ENCODE measurements around the gene SORCS2.

Gene SORCS2

DNA sequence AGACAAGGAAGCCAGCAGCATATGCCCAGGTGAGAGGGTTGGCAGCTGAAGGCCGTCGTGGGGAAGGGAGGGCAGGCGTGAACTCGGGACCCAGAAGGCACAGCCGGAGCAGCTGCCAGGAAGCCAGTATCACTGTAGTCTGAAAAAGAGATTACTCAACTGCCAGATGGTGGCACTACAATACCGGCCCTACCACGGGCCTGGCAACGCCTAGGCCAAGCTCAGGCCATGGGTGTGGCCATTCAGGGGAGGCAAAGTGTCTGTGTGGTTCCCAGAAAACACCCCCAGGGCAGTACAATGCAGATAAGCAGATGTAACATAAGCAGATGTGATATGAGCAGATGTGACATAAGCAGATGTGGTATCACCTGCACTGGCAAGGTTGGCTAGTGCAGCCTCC, 511.4 kb downstream of the SORCS2 start (continued):
- TF ChIP-seq, protein P1, sequence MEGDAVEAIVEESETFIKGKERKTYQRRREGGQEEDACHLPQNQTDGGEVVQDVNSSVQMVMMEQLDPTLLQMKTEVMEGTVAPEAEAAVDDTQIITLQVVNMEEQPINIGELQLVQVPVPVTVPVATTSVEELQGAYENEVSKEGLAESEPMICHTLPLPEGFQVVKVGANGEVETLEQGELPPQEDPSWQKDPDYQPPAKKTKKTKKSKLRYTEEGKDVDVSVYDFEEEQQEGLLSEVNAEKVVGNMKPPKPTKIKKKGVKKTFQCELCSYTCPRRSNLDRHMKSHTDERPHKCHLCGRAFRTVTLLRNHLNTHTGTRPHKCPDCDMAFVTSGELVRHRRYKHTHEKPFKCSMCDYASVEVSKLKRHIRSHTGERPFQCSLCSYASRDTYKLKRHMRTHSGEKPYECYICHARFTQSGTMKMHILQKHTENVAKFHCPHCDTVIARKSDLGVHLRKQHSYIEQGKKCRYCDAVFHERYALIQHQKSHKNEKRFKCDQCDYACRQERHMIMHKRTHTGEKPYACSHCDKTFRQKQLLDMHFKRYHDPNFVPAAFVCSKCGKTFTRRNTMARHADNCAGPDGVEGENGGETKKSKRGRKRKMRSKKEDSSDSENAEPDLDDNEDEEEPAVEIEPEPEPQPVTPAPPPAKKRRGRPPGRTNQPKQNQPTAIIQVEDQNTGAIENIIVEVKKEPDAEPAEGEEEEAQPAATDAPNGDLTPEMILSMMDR (tag by site-specific recombination; IDR thresholded peaks at IDR 0.05), result no peak

DNA sequence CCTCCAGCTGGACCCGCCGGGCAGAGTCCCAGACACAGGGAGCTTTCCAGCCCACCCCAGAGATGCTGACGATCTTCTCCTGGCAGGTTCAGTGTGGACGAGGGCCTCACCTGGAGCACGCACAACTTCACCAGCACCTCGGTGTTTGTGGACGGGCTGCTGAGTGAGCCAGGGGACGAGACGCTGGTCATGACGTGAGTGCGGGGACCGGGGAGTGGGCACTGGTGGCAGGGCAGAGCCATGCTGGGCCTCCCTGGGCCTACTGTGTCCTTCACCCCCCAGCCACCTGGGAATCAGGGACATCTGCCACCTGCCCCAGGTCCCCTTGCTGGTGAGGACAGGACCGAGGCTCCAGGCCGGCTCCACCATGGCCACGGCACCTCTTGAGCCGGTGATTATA, 511.8 kb downstream of the SORCS2 start:
- H3K27ac ChIP-seq (ENCODE audit: extremely low read depth, low read depth, low read length), result no peak overlapping the region
- no peaks in the 10 kb centered on the region for H3K36me3 ChIP-seq (ENCODE audit: control insufficient read depth in 2 of 2, insufficient read depth in 1 of 2, low read length in 2 of 2)
- TF ChIP-seq ZNF169 (tag by site-specific recombination; IDR thresholded peaks at IDR 0.05) (no peak), ZNF10 (tag by site-specific recombination; IDR thresholded peaks at IDR 0.05) (no peak), ZNF777 (tag by site-specific recombination; IDR thresholded peaks at IDR 0.05; ENCODE audit: borderline replicate concordance) (no peak), ZNF48 (tag by site-specific recombination; IDR thresholded peaks at IDR 0.05) (no peak), ZNF133 (tag by site-specific recombination; IDR thresholded peaks at IDR 0.05) (no peak), ZNF394 (tag by site-specific recombination; IDR thresholded peaks at IDR 0.05; ENCODE audit: borderline replicate concordance) (no peak), ZNF623 (tag by site-specific recombination; IDR thresholded peaks at IDR 0.05) (no peak), ZNF366 (tag by site-specific recombination; conservative IDR thresholded peaks at IDR 0.05) (no peak), KLF8 (tag by site-specific recombination; IDR thresholded peaks at IDR 0.05) (no peak), SP2 (tag by site-specific recombination; IDR thresholded peaks at IDR 0.05) (no peak)
- TF ChIP-seq, protein P2, sequence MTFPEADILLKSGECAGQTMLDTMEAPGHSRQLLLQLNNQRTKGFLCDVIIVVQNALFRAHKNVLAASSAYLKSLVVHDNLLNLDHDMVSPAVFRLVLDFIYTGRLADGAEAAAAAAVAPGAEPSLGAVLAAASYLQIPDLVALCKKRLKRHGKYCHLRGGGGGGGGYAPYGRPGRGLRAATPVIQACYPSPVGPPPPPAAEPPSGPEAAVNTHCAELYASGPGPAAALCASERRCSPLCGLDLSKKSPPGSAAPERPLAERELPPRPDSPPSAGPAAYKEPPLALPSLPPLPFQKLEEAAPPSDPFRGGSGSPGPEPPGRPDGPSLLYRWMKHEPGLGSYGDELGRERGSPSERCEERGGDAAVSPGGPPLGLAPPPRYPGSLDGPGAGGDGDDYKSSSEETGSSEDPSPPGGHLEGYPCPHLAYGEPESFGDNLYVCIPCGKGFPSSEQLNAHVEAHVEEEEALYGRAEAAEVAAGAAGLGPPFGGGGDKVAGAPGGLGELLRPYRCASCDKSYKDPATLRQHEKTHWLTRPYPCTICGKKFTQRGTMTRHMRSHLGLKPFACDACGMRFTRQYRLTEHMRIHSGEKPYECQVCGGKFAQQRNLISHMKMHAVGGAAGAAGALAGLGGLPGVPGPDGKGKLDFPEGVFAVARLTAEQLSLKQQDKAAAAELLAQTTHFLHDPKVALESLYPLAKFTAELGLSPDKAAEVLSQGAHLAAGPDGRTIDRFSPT (tag by site-specific recombination; IDR thresholded peaks at IDR 0.05), result no peak
- H3K4me3 ChIP-seq (ENCODE audit: low read depth, low read length), result no peak overlapping the region
- H3K9me3 ChIP-seq (ENCODE audit: control insufficient read depth, insufficient read depth, low read depth, low read length), result no peaks in the 10 kb centered on the region
- POLR2A ChIA-PET, result no interaction called here
- CTCF ChIA-PET, result interaction anchor here (0.5 kb wide), 1 partner anchor 1916 kb away, joined by 4 read pairs; no protein-coding TSS in a partner anchor
- H3K4me1 ChIP-seq (ENCODE audit: control insufficient read depth, insufficient read depth, low read length), result no peaks in the 10 kb centered on the region

DNA sequence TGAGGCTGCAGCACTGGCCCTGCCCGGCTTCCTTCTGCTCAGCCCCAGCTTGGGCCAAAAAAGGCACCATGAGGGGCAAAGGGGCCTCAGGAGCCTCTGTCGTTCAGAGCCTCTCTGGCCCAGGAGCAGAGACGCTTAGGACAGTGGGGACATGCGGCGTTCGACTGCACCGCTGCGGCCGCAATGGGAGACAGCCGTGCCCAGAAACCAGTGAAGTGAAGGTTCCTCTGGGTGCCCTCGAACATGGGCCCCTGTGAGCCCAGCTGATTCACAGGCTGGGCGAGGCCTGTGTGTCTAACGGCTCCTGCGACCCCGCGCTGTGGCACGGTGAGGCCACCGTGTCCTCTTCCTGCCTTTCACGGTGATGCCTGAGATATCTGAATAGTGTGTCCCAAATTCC, 512.3 kb downstream of the SORCS2 start:
- ChIA-PET POLR2A (no interaction called here), CTCF (no interaction called here)
- Histone ChIP-seq H3K9me3 (ENCODE audit: control insufficient read depth, insufficient read depth, low read depth, low read length) (no peaks in the 10 kb centered on the region), H3K4me3 (ENCODE audit: low read depth, low read length) (no peak overlapping the region), H3K36me3 (ENCODE audit: control insufficient read depth in 2 of 2, insufficient read depth in 1 of 2, low read length in 2 of 2) (no peaks in the 10 kb centered on the region), H3K4me1 (ENCODE audit: control insufficient read depth, insufficient read depth, low read length) (no peaks in the 10 kb centered on the region), H3K27ac (ENCODE audit: extremely low read depth, low read depth, low read length) (no peak overlapping the region)
- no peak for TF ChIP-seq FEZF1 (tag by site-specific recombination; IDR thresholded peaks at IDR 0.05)
- TF ChIP-seq, protein P3, sequence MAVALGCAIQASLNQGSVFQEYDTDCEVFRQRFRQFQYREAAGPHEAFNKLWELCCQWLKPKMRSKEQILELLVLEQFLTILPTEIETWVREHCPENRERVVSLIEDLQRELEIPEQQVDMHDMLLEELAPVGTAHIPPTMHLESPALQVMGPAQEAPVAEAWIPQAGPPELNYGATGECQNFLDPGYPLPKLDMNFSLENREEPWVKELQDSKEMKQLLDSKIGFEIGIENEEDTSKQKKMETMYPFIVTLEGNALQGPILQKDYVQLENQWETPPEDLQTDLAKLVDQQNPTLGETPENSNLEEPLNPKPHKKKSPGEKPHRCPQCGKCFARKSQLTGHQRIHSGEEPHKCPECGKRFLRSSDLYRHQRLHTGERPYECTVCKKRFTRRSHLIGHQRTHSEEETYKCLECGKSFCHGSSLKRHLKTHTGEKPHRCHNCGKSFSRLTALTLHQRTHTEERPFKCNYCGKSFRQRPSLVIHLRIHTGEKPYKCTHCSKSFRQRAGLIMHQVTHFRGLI (tag by site-specific recombination; IDR thresholded peaks at IDR 0.05), result no peak
- TF ChIP-seq MEIS1 (CRISPR knock-in tag; IDR thresholded peaks at IDR 0.05; ENCODE audit: borderline replicate concordance), result no peak
- TF ChIP-seq, protein P4, sequence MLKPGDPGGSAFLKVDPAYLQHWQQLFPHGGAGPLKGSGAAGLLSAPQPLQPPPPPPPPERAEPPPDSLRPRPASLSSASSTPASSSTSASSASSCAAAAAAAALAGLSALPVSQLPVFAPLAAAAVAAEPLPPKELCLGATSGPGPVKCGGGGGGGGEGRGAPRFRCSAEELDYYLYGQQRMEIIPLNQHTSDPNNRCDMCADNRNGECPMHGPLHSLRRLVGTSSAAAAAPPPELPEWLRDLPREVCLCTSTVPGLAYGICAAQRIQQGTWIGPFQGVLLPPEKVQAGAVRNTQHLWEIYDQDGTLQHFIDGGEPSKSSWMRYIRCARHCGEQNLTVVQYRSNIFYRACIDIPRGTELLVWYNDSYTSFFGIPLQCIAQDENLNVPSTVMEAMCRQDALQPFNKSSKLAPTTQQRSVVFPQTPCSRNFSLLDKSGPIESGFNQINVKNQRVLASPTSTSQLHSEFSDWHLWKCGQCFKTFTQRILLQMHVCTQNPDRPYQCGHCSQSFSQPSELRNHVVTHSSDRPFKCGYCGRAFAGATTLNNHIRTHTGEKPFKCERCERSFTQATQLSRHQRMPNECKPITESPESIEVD (tag by site-specific recombination; IDR thresholded peaks at IDR 0.05), result no peak
- TF ChIP-seq, protein P5, sequence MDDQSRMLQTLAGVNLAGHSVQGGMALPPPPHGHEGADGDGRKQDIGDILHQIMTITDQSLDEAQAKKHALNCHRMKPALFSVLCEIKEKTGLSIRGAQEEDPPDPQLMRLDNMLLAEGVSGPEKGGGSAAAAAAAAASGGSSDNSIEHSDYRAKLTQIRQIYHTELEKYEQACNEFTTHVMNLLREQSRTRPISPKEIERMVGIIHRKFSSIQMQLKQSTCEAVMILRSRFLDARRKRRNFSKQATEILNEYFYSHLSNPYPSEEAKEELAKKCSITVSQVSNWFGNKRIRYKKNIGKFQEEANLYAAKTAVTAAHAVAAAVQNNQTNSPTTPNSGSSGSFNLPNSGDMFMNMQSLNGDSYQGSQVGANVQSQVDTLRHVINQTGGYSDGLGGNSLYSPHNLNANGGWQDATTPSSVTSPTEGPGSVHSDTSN (CRISPR knock-in tag; IDR thresholded peaks at IDR 0.05), result no peak
- TF ChIP-seq ZNF521 (tag by site-specific recombination; IDR thresholded peaks at IDR 0.05), result no peak
- TF ChIP-seq ZNF24 (tag by site-specific recombination; IDR thresholded peaks at IDR 0.05), result no peak
- no peak for TF ChIP-seq ZNF792 (tag by site-specific recombination; IDR thresholded peaks at IDR 0.05)
- TF ChIP-seq ZNF433 (tag by site-specific recombination; IDR thresholded peaks at IDR 0.05; ENCODE audit: low read depth), result no peak
- no peak for TF ChIP-seq ZNF223 (tag by site-specific recombination; IDR thresholded peaks at IDR 0.05)

Data from HEK293 (cell line).